G401.6 (cell line): ENCODE results near the gene TMEM134.

Source experiments
- FAIRE-seq: peaks from 2 replicates; lab custom pipeline; 2012; peaks lifted over from hg19 to GRCh38; lab: Jason Lieb, UNC

TMEM134 gene

DNA sequence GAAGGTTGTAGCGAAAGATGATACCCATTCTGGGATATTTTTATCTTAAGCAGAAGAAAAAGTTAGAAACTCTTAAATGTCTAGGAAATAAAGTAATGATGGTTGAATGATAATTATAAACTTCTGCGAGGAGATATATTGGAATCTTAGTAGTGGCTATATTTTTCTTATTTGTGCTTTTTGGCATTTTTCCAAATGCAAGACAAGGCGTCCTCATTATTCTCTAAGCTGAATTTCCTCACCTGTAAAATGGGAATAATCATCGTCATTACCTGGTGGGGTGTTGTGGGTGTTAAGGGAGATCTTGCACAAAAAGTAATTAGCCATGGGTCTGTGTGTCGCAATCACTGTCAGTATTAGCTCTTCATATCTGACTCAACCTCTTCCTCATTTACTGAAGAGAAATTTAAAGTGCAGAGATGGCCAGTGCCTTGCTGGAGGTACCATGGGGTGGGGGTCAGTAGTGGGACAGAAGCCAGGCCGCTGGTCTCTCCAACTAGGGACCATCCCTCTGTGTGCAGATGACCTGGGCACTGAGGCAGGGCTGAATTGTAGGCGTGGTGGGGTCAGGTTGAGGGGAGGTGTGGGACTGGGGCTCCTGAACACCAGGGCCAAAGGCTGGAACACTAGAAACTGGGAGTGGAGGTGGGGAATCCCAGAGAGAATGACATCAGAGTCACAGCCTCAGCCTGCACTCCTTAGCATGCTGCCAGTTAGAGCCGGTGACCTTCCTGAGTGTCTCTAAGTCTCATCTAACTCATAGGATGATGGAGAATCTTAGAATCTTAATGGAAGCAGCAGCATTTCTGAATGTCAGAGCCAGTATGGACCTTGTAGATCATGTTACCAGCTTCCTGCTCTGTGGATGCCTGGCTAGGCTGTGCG is 32.0 kb upstream of the TMEM134 start:
- FAIRE-seq: no peak

GRCh38 chr11:67500484-67500821 is 31.4 kb upstream of the TMEM134 start:
- no peak for FAIRE-seq

DNA sequence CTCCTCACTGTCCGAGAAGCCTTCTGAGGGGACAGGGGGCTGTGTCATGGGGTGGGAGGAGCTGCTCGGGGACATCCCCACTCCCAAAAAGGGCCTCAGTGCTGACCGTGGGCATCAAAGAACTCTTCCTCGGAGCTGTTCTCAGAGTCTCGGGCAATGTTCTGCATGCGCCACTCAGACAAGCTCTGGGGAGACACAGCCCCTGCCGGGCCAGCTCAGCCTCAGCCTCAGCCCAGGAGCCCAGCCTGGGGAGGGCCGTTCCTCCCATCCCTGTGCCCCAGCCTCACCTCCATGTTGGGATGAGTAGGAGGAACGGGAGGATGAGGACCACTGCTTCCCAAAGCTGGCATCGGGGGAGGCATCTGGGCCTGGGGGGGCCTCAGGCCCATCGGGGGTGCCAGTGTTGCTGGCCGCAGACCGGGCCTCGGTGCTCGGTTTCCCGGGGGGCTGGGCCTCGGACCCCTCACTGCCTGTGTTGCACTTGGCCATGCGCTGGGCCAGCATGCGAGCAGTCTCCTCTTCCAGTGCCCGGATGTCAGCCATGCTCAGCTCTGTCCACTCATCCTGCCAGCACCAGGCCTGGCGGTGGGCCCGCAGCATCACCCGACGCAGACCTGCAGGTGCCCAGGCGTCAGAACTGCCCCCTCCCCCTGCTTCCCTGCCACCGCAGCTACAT is 30.9 kb upstream of the TMEM134 start:
- FAIRE-seq: no peak

GRCh38 chr11:67498544-67498972 is 29.5 kb upstream of the TMEM134 start:
- no peak for FAIRE-seq

DNA sequence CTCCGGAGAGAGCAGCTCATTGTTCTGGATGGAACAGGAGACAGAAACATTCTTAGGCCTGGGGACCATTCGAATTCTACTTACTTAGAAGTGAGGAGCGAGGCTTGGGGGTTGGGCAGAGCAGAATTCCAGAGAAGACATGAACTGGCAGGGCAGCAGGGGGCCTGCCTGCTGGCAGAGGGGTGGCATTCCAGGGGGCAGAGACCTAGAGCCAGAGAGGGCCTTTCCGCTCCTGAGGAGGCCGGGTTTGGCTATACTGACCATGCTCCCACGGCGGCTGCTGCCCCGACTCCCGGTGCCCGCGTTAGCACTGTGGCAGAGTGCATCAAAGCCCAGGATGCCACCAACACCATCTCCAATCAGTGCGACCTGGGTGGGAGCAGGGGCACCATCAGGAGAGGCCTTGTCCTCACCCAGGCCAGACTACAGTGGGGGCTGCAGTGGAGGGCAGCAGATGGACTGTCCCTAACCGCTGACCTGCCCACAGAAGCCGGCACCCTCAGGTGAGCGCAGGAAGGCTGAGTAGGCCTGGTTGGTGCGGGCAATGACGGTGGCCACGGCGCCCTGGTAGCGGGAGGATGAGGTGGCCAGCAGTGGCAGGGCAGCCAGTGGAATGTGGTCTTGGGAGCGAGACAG is 28.7 kb upstream of the TMEM134 start:
- no peak for FAIRE-seq

GRCh38 chr11:67496113-67496512 is 27.1 kb upstream of the TMEM134 start:
- no peak for FAIRE-seq

DNA sequence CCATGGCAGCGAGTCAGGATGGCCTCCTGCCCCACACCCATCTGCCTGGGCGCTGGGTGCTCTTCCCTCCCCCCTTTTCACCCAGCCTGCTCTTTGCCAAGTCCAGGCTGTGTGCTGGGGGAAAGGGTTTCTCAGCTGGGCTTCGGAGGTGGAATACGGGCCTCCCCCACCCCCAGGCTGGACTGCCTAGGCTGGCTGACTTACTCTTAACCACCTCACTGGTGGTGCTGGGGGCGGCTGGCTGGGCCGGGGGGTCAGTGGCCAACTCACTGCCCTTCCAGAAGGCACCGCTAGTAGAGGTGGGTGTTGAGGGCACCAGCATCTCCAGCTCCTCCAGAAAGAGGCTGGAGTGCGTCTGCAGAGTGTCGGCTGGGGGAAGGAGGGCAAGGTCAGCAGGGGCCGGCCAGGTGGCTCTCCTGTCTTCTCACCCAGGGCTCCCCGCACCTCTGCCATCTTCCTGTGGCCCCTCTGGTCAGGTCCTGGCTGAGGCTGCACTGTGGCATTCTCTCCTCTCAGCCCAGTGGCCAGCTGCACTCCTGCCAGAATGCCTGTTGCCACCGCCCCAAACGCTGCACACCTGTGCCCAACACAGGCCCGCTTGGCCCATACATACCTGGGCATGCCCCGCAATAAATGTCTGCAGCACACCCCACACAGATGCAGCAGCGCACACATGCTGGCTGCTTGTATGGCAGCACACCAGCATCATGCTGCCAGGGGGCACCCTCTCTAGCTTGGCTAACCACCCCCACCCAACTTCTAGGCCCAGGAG is 26.4 kb upstream of the TMEM134 start:
- no peak for FAIRE-seq

DNA sequence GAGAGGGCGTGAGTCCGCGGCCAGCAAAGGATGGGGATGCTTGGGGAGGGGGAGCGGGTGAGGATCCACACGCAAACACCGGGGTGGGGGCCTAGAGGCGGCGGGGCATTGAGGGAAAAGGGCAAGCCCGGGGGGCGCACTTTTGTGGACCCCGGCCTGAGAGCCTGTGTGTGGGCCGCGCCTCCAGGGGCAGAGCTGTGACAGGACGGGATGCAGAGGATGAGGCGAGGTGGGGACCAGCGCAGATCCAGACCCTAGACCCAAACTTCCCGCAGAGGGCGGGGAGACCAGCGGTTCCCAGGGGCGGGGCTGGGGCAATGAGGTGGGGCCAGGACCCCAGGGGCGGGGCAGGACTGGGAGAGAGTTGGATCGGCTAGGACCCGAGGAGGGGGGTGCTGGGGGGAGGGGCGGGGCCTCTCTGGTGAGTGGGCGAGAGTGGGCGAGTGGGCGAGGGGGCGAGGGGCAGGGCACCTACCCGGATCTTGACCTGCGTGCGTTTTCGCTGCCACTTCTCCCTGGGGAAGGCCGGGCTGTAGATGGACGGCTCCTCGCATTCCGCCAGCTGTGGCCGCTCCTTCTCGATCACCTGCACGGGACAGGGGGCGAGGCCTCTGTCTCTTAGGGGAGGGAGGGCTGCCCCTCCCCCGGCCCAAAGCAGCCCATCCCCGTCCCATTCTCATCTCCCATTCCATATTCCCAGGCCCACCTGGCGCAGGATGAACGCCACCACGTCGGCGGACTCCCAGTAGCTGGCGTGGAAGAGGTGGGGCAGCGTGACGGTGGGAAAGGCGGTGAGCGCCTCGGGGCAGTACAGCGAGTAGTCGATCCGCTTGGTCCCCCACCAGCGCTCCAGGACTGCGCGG is 25.6 kb upstream of the TMEM134 start:
- no peak for FAIRE-seq

DNA sequence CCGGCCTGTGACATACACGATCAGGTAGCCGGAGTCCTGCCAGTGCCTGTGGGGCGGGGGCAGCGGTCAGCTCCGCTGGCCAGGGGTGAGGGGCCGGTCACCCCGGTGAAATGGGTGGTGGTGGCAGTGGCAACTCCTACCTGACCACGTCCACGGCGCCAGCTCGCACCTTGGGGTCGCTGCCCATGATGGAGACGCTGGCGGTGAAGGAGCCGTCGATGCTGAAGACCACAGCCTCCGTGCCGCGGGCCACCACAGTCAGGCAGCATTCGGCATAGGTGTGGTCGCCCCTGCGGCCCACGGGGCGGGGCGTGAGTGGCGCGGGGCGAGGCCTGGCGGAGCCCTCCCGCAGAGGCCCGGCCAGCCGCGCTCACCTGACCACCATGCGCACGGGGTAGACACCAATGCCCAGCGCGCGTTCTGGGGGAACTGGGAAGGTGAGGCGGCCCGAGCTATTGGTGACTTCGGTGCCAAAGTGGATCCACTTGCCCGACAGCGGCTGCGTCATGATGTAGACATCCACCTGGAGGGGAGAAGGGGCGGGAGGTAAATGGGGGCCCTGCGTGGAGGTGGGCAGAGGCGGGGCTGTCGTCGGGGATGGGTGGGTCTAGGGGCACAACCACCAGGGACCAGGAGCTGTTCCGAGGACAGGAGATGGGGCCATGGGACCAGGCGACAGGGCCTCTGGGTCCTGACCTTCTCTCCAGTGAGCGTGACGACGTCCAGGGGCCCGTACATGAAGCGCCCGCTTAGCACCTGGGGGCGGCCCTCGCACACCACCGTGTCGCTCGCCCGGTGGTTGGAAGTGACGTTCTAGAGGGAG is 24.7 kb upstream of the TMEM134 start:
- no peak for FAIRE-seq

DNA sequence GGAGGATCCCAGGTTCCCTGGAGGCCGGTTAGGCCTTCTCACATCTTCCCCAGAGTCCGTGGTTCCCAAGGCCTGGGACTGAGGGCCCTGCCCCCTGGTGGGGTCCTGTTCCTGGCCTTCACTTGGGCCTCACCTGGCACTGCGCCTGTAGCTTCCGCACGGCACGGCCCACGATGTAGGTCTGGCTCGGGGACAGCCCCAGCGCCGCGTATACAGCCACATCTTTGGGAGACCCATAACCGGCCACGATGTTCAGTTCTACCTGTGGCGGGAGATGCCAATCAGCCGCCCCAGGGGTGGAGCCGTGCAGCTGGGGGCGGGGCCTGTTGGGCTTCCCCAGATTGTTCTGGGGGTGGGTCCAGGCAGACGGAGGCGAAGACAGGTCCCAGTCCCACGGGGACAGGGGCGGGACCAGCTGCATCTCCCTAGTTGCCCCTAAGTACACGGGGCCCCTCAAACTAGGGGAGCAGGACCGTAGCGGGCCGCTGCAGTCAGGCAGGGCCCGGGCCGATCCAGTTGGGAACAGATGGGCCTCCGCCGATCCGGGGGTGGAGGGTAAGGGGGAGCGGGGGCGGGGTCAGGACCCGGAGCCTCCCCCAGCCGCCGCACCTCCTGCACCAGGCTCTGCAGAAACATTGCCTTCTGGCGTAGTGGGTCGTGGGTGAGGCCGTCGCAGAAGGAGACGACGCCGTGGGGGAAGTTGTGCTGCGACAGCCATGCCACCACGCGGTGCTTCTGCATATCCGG is 23.9 kb upstream of the TMEM134 start:
- FAIRE-seq: no peak

DNA sequence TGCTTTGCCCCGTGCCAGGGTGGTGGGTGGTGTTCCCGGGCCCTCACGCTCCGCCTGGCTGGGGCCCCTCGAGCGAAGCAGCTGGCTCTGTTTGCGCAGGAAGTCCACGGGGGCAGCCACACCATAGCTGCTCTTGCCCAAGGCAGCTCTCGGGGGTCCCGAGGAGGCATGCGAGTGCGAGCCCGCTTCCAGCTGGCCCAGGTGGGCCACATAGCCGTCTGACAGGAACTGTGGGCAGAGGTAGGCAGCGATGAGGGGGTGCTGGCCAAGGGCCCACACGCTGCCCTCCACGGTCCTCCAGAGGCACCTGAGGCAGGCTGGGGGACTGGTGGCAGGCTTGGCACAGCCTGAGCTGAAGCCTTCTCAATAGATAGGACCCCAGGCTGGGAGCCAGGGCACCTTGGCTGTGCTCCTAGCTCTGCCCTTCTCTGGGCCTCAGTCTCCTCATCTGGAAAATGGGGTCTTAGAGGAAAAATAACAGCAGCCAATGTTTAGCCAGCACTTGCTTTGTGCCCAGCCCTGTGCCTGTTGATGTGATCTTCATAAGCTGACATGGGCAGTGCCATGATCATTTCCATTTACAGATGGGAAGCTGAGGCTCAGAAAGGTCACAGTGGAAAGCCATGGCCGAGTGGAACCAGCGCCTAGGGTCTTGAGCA is 23.1 kb upstream of the TMEM134 start:
- FAIRE-seq: no peak

DNA sequence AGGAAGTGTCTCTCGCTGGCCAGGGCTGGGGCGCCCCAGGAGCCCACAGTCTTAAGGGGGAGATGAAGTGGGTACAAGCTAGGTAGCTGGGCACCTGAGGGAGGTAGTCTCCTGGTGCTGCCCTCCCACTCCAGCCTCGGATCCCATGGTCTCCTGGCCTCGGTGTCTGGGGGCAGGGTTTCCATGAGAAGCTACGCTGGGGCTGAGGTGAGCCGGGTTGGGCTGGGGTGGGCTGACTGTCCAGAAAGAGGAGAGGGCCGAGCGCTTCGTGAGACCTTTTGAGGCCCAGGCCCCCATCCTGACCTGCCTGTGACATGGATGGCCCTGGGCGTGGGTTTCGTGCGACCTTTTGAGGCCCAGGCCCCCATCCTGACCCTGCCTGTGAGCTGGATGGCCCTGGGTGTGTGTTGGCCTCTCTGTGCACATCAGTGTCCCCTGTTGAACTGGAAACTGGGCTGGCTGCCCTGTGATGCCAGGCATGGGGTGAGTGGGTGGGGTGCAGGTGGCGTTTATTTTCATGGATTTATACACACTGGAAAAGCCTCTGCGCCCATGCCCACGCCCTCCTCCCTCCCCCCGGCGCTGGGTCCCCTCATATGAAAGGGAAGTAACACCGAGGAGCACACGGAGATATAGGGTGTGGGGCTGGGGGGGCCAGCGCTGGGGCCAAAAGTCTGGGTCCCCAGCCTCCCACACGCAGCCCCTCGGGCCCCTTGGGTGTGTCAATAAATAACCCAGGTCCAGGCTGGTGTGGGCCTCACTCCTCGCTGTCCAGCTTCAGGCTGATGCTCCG is 22.4 kb upstream of the TMEM134 start:
- no peak for FAIRE-seq

DNA sequence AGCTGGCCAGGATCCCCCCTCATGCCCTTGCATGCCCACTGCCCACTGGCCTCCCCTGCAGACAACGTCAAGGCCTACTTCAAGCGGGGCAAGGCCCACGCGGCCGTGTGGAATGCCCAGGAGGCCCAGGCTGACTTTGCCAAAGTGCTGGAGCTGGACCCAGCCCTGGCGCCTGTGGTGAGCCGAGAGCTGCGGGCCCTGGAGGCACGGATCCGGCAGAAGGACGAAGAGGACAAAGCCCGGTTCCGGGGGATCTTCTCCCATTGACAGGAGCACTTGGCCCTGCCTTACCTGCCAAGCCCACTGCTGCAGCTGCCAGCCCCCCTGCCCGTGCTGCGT is 21.6 kb upstream of the TMEM134 start:
- no peak for FAIRE-seq

- no peak for FAIRE-seq
Observed at GRCh38 chr11:67489885-67490726, 21.1 kb upstream of the TMEM134 start.

GRCh38 chr11:67489203-67489884 is 20.3 kb upstream of the TMEM134 start:
- FAIRE-seq: peak; percentile 17

DNA sequence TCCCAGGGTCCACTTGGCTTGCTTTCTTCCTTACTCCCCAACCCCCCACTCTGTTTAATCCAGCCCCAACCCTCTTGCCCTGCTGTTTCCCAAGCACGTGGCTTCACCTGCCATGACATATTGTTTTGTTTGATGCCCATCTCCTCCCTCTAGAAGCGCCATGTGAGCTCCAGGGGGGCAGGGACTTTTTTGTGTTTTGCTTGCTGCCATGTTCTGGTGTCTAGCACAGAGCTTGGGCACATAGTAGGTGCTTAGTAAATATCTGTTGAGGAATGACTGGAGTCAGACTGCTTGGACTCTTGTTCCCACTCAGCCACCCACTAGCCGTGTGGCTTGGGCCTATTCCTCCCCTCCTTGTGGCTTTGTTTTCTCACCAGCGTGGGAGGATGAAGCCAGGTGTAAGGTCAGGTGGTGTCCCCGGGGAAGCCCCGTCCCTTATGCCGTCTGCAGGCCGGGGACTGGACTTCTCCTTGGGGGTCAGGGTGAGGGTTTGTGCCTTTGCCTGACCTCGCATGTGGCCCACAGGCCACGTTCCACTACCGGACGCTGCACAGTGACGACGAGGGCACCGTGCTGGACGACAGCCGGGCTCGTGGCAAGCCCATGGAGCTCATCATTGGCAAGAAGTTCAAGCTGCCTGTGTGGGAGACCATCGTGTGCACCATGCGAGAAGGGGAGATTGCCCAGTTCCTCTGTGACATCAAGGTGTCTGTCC is 17.6 kb upstream of the TMEM134 start:
- no peak for FAIRE-seq
